GM12878 (cell line): ENCODE results near the gene SLC19A1. TPM values are rescaled to one million over a fixed set of nuclear protein-coding genes. Genes with fewer than 3 reads are reported as not detected.

Experiments
- BACH1 ChIP-seq: fragments of 450-650 bp; IDR thresholded peaks from 2 replicates; pipeline ENCODE4 v1.6.1; 2017; ENCODE audit warnings: mild to moderate bottlenecking, borderline replicate concordance
- CREB1 ChIP-seq: IDR thresholded peaks from 2 replicates; pipeline ENCODE4 v1.6.1; 2012; ENCODE audit warnings: low read depth, mild to moderate bottlenecking, inconsistent platforms
- CTCF ChIP-seq, 3 experiments: IDR thresholded peaks in 2 of 3; conservative IDR thresholded peaks in 1 of 3; 2 replicates each; pipeline ENCODE4 v1.5.1; 2011; ENCODE audit warnings: low read depth in 3 of 3, low read length in 3 of 3, mild to moderate bottlenecking in 3 of 3, control low read depth in 2 of 3, moderate library complexity in 2 of 3, inconsistent platforms in 1 of 3, mixed read lengths in 1 of 3; ENCODE audit not compliant: control insufficient read depth in 2 of 3, insufficient read depth in 1 of 3; ENCODE audit errors: extremely low read depth in 1 of 3
- CUX1 ChIP-seq: IDR thresholded peaks from 2 replicates; pipeline ENCODE4 v1.6.1; 2012; ENCODE audit warnings: improper control_type of control experiment, low read depth, low read length; ENCODE audit not compliant: insufficient replicate concordance
- FOXM1 ChIP-seq: IDR thresholded peaks from 2 replicates; pipeline ENCODE4 v1.6.1; 2012; ENCODE audit warnings: low read depth, mild to moderate bottlenecking, inconsistent platforms, low read length, moderate library complexity
- HCFC1 ChIP-seq: fragments of 150-350 bp; IDR thresholded peaks from 2 replicates; pipeline ENCODE4 v1.6.1; 2014; ENCODE audit warnings: low read length
- HSF1 ChIP-seq: fragments of 150-350 bp; IDR thresholded peaks from 2 replicates; pipeline ENCODE4 v1.6.1; 2014; ENCODE audit warnings: mild to moderate bottlenecking, low read depth, low read length
- JUND ChIP-seq: IDR thresholded peaks from 2 replicates; pipeline ENCODE4 v1.6.1; 2012; ENCODE audit warnings: low read depth, mild to moderate bottlenecking, low read length, improper control_type of control experiment, moderate library complexity
- NR2C2 ChIP-seq: IDR thresholded peaks from 2 replicates; pipeline ENCODE4 v1.6.1; 2011; ENCODE audit warnings: borderline replicate concordance, low read depth; ENCODE audit not compliant: control insufficient read depth, insufficient read length
- NR2F1 ChIP-seq: fragments of 450-650 bp; conservative IDR thresholded peaks from 2 replicates; pipeline ENCODE4 v1.6.1; 2017; ENCODE audit warnings: mild to moderate bottlenecking
- PBX3 ChIP-seq: IDR thresholded peaks from 2 replicates; pipeline ENCODE4 v1.6.1; 2011; ENCODE audit warnings: mild to moderate bottlenecking, low read depth, low read length, moderate library complexity; ENCODE audit not compliant: insufficient replicate concordance
- POLR2A ChIP-seq: IDR thresholded peaks from 2 replicates; pipeline ENCODE4 v1.6.1; 2011; ENCODE audit warnings: low read depth, mild to moderate bottlenecking, low read length
- RAD21 ChIP-seq: IDR thresholded peaks from 2 replicates; pipeline ENCODE4 v1.6.1; 2011; ENCODE audit warnings: mild to moderate bottlenecking, low read depth, low read length, moderate library complexity; ENCODE audit not compliant: insufficient read depth
- ZNF24 ChIP-seq: fragments of 450-650 bp; IDR thresholded peaks from 2 replicates; pipeline ENCODE4 v1.6.1; 2017; ENCODE audit warnings: antibody characterized with exemption, mild to moderate bottlenecking
- polyA plus RNA-seq, 11 experiments: library from polyadenylated mRNA; depleted of rRNA in 4 of 11; unstranded in 6 of 11; stranded (reverse) in 5 of 11; fragments of >200 nt; fragmentation: Nextera tagmentation in 4 of 11; fragmentation: Illumina TruSeq in 1 of 11; extraction: Ambion mirVana in 4 of 11; extraction: Trizol in 1 of 11; gene quantifications; 1 replicate in 1 of 11; 2 replicates in 10 of 11; pipeline versions ENCODE4 v1.2.1 to v1.2.3, GENCODE V29; 2011 to 2016; ENCODE audit warnings: inconsistent platforms in 2 of 11, missing spikeins in 2 of 11, low read depth in 1 of 11
- total RNA-seq, 4 experiments: library from RNA; depleted of rRNA in 3 of 4; stranded (reverse); fragments of >200 nt in 3 of 4; fragmentation: Illumina TruSeq in 1 of 4; extraction: Trizol in 1 of 4; gene quantifications; 2 replicates each; pipeline versions ENCODE4 v1.2.1 to v1.2.3, GENCODE V29; 2013 to 2021
- TF ChIP-seq, protein P1 (sequence below): fragments of 450-650 bp; IDR thresholded peaks from 2 replicates; pipeline ENCODE4 v1.6.1; 2017; ENCODE audit warnings: mild to moderate bottlenecking
- TF ChIP-seq, protein P2 (sequence below): fragments of 450-650 bp; conservative IDR thresholded peaks from 2 replicates; pipeline ENCODE4 v1.6.1; 2017; ENCODE audit warnings: mild to moderate bottlenecking, moderate library complexity

Gene SLC19A1
- total and polyA plus RNA-seq, 10 of the 15 experiments (the other 5 are each of a cell fraction or from before 2014, with no cell fraction given) = 0.42 to 49.7 (median 12.2) TPM

DNA sequence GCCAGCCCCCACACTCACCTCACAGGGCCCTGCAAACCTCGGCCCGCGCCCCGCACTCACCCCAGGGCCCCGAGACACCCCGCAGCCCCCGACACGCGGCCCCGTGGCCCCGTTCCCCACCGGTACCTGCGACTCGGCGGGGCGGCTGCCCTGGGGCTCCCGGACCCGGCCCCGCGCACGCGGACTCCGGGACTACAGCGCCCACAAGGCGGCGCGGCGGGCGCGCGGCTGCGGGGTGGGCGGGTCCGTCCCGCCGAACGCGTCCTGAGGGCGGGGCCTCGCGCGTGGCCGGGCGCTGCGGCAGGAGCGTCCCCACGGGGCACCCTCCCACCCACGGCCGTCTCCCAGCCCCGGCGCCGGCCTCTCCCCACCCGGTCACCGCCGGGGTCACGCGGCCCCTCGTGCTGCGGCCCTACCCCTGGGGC, at the start of gene SLC19A1 (continued):
- TF ChIP-seq PBX3 = no peak
- TF ChIP-seq NR2F1 = peak; percentile 69
- no peak for TF ChIP-seq CUX1
- no peak for TF ChIP-seq NR2C2
- TF ChIP-seq HSF1 = no peak
- no peak for TF ChIP-seq ZNF24
- TF ChIP-seq RAD21 = 0 out of 2 replicates have a peak, but pooled peaks have one; percentile 13
- TF ChIP-seq CREB1 = peak; percentile 65; the same call in 1 of the 2 replicates
- TF ChIP-seq, protein P1, sequence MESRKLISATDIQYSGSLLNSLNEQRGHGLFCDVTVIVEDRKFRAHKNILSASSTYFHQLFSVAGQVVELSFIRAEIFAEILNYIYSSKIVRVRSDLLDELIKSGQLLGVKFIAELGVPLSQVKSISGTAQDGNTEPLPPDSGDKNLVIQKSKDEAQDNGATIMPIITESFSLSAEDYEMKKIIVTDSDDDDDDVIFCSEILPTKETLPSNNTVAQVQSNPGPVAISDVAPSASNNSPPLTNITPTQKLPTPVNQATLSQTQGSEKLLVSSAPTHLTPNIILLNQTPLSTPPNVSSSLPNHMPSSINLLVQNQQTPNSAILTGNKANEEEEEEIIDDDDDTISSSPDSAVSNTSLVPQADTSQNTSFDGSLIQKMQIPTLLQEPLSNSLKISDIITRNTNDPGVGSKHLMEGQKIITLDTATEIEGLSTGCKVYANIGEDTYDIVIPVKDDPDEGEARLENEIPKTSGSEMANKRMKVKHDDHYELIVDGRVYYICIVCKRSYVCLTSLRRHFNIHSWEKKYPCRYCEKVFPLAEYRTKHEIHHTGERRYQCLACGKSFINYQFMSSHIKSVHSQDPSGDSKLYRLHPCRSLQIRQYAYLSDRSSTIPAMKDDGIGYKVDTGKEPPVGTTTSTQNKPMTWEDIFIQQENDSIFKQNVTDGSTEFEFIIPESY = no peak
- TF ChIP-seq BACH1 = peak; percentile 82
- TF ChIP-seq CTCF (IDR thresholded peaks at IDR 0.05 in 2 of 3, conservative IDR thresholded peaks at IDR 0.05 in 1 of 3; ENCODE audit: control insufficient read depth in 2 of 3, extremely low read depth in 1 of 3, insufficient read depth in 1 of 3, low read depth in 3 of 3, low read length in 3 of 3) = peak in 2 of 3 experiments; percentile 35 to 39; a peak in 2 of 6 replicates
- peak; percentile 73 for TF ChIP-seq HCFC1
- no peak for TF ChIP-seq JUND
- no peak for TF ChIP-seq FOXM1
- TF ChIP-seq POLR2A = peak; percentile 62
- TF ChIP-seq, protein P2, sequence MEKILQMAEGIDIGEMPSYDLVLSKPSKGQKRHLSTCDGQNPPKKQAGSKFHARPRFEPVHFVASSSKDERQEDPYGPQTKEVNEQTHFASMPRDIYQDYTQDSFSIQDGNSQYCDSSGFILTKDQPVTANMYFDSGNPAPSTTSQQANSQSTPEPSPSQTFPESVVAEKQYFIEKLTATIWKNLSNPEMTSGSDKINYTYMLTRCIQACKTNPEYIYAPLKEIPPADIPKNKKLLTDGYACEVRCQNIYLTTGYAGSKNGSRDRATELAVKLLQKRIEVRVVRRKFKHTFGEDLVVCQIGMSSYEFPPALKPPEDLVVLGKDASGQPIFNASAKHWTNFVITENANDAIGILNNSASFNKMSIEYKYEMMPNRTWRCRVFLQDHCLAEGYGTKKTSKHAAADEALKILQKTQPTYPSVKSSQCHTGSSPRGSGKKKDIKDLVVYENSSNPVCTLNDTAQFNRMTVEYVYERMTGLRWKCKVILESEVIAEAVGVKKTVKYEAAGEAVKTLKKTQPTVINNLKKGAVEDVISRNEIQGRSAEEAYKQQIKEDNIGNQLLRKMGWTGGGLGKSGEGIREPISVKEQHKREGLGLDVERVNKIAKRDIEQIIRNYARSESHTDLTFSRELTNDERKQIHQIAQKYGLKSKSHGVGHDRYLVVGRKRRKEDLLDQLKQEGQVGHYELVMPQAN = 0 out of 2 replicates have a peak, but pooled peaks have one; percentile 38
